Kidney (tissue), 14 donors: ENCODE data around the gene PDE4C. TPM values are rescaled to one million over a fixed set of nuclear protein-coding genes. Genes with fewer than 3 reads are reported as not detected.

Source experiments
- DNase-seq, 5 donors: peaks; one replicate each; pipeline ENCODE4 v3.0.0-alpha.2; 2013 to 2020
- FAIRE-seq: peaks from 2 replicates; lab custom pipeline; 2012; peaks lifted over from hg19 to GRCh38; lab: Jason Lieb, UNC
- H3K27ac ChIP-seq, 2 donors: one replicate each; pipeline ENCODE4 v1.7.0; 2013; ENCODE audit warnings: low read depth in 2 of 2, low read length in 2 of 2, inconsistent platforms in 1 of 2
- H3K27me3 ChIP-seq: one replicate; pipeline ENCODE4 v1.7.1; 2013; ENCODE audit warnings: low read length, inconsistent platforms; ENCODE audit not compliant: control insufficient read depth, insufficient read depth
- H3K36me3 ChIP-seq, 3 donors: one replicate each; pipeline versions ENCODE4 v1.7.0 to v1.7.1; 2013; ENCODE audit warnings: low read length in 3 of 3, control low read depth in 1 of 3, inconsistent platforms in 1 of 3; ENCODE audit not compliant: insufficient read depth in 3 of 3, control insufficient read depth in 2 of 3
- H3K4me1 ChIP-seq, 3 donors: one replicate each; pipeline versions ENCODE4 v1.7.0 to v1.7.1; 2013; ENCODE audit warnings: low read length in 3 of 3, inconsistent platforms in 1 of 3, low read depth in 1 of 3; ENCODE audit not compliant: control insufficient read depth in 2 of 3, insufficient read depth in 2 of 3
- H3K4me3 ChIP-seq, 3 donors: one replicate each; pipeline versions ENCODE4 v1.7.0 to v1.8.1; 2013; ENCODE audit warnings: low read length in 3 of 3, control low read depth in 1 of 3, inconsistent platforms in 1 of 3
- H3K9ac ChIP-seq, 3 donors: one replicate each; pipeline versions ENCODE4 v1.7.0 to v1.7.1; 2013; ENCODE audit warnings: low read length in 3 of 3, control low read depth in 1 of 3, inconsistent platforms in 1 of 3
- H3K9me3 ChIP-seq, 3 donors: one replicate each; pipeline versions ENCODE4 v1.7.0 to v1.7.1; 2013; ENCODE audit warnings: low read length in 3 of 3, control low read depth in 1 of 3, inconsistent platforms in 1 of 3; ENCODE audit not compliant: control insufficient read depth in 2 of 3, insufficient read depth in 1 of 3
- intact Hi-C: fragments of 100-400 bp; cut with DNase I; formaldehyde crosslinking; loops from one replicate; pipeline ENCODE4 v1.11.1; 2022
- polyA plus RNA-seq: library from polyadenylated mRNA; stranded (reverse); fragments of 350-450 nt; fragmentation: Illumina TruSeq; extraction: RNeasy Lipid Tissue Mini Kit (QIAGEN cat#74804); gene quantifications from one replicate; pipeline ENCODE4 v1.2.3, GENCODE V29; 2014; ENCODE audit warnings: low read depth, low replicate concordance; ENCODE audit not compliant: insufficient read depth
- total RNA-seq: library from RNA; stranded (reverse); fragmentation: NEBNext Ultra II Directional; extraction: Animal tissue kit (Norgen Biotek cat#: 25700); gene quantifications from one replicate; pipeline ENCODE4 v1.2.1, GENCODE V29; 2021
- TF ChIP-seq, protein P1 (sequence below): IDR thresholded peaks from 3 replicates; pipeline ENCODE4 v1.5.1; 2012; ENCODE audit warnings: mild to moderate bottlenecking, moderate library complexity, borderline replicate concordance; ENCODE audit not compliant: insufficient read depth; ENCODE audit errors: extremely low read depth
- donor health status: control.
- donor health status: control.
- donor health status: control.
- donor health status: control.
- donor health status: control.
- donor health status: DM: yes; HTN: yes; CAD: no.
- donor health status: Normal renal cell carcinoma (clear cell type).

The PDE4C gene
- total and polyA plus RNA-seq, 2 donors from 2014 or later = 2.0 TPM; not detected in 1

GRCh38 chr19:18194554-18195238 is 31.5 kb downstream of the PDE4C start:
- Histone ChIP-seq H3K9me3 (no peaks in the 10 kb centered on the region), H3K36me3 (peaks cover 0 to 22% (median 8%) of the 10 kb centered on the region in 3 donors), H3K27ac (peak overlapping the region in 1 of 2 donors; percentile 28), H3K4me3 (peak overlapping the region in 1 of 3 donors; percentile 76), H3K4me1 (peaks cover 0 to 11% (median 9%) of the 10 kb centered on the region in 3 donors), H3K27me3 (no peaks in the 10 kb centered on the region), H3K9ac (peak overlapping the region in 1 of 3 donors; percentile 24)
- intact Hi-C loops = loop anchor here (10.0 kb wide), 1 partner anchor 60 kb away; a partner anchor contains a TSS
- FAIRE-seq (no peak), DNase-seq (peak in 2 of 5 donors; percentile 33 to 67)
- TF ChIP-seq, protein P1, sequence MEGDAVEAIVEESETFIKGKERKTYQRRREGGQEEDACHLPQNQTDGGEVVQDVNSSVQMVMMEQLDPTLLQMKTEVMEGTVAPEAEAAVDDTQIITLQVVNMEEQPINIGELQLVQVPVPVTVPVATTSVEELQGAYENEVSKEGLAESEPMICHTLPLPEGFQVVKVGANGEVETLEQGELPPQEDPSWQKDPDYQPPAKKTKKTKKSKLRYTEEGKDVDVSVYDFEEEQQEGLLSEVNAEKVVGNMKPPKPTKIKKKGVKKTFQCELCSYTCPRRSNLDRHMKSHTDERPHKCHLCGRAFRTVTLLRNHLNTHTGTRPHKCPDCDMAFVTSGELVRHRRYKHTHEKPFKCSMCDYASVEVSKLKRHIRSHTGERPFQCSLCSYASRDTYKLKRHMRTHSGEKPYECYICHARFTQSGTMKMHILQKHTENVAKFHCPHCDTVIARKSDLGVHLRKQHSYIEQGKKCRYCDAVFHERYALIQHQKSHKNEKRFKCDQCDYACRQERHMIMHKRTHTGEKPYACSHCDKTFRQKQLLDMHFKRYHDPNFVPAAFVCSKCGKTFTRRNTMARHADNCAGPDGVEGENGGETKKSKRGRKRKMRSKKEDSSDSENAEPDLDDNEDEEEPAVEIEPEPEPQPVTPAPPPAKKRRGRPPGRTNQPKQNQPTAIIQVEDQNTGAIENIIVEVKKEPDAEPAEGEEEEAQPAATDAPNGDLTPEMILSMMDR = no peak

- intact Hi-C loops = loop anchor here (10.0 kb wide), 1 partner anchor 61 kb away; a partner anchor contains a TSS
- peak overlapping the region in 1 of 3 donors; percentile 77 for H3K9ac ChIP-seq
These were observed 32.1 kb downstream of the PDE4C start for GRCh38 chr19:18194181-18194530.

DNA sequence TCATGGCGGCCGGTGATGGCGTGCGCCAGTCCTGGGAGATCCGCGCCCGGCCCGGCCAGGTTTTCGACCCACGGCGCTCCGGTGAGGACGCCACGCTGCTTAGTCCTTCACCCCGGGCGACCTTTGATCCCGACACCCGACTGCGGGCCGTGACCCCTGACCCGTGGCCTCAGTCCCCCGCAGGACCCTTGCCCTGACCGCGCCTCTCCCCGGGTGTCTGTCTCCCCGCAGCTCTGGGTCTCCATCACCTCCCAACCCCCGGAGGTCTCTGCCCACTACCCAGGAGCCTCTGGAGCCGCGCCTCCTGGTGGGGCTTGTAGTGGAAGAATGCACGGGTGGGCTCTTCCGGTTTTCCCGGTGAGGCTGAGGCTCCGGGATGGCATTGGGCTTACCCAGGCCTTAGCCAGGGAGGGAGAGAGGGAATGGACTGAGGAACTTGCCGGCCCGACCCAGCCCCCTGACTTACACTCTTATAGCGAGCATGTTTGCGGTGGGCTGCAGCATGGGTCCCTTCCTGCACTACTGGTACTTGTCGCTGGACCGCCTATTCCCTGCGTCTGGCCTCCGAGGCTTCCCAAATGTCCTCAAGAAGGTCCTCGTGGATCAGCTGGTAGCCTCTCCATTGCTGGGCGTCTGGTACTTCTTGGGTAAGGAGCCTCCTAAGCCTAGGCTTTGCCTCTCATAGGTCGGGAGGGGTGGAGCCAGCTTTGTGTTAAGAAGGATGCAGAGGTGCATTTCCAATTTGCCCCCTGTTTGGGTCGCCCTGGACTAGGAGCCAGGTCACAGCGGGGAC is 32.7 kb downstream of the PDE4C start:
- peak overlapping the region; percentile 80 to 84 for H3K27ac ChIP-seq
- FAIRE-seq (no peak), DNase-seq (peak in 3 of 5 donors; percentile 22 to 88 (median 51))
- TF ChIP-seq, protein P1 = no peak
- H3K27me3 ChIP-seq = no peaks in the 10 kb centered on the region
- peak overlapping the region; percentile 48 to 76 (median 59) for H3K4me3 ChIP-seq
- H3K36me3 ChIP-seq = peaks cover 0 to 14% (median 6%) of the 10 kb centered on the region in 3 donors
- peaks cover 0 to 11% (median 9%) of the 10 kb centered on the region in 3 donors for H3K4me1 ChIP-seq
- H3K9me3 ChIP-seq = no peaks in the 10 kb centered on the region
- intact Hi-C loops = loop anchor here (10.0 kb wide), 1 partner anchor 61 kb away; a partner anchor contains a TSS
- H3K9ac ChIP-seq = peak overlapping the region; percentile 22 to 77 (median 71)

More at GRCh38 chr19:18194181-18194530, 32.1 kb downstream of the PDE4C start:
- Histone ChIP-seq H3K27me3 (no peaks in the 10 kb centered on the region), H3K27ac (no peak overlapping the region), H3K36me3 (peaks cover 0 to 20% (median 8%) of the 10 kb centered on the region in 3 donors), H3K4me3 (peak overlapping the region; percentile 16 to 76 (median 59)), H3K4me1 (peaks cover 0 to 11% (median 9%) of the 10 kb centered on the region in 3 donors), H3K9me3 (no peaks in the 10 kb centered on the region)
- FAIRE-seq (no peak), DNase-seq (no peak)
- TF ChIP-seq, protein P1 = no peak
